ENCODE data around the gene CHAF1B. TPM values are rescaled to one million over a fixed set of nuclear protein-coding genes. Genes with fewer than 3 reads are reported as not detected.
"Not testable (repeated sequence)": the region's sequence is repeated elsewhere in the genome, so short reads cannot be mapped to it uniquely, and the experiment has no call there.

Gene CHAF1B
- total RNA-seq, 1 donor from 2014 or later, result 35.7 TPM

DNA sequence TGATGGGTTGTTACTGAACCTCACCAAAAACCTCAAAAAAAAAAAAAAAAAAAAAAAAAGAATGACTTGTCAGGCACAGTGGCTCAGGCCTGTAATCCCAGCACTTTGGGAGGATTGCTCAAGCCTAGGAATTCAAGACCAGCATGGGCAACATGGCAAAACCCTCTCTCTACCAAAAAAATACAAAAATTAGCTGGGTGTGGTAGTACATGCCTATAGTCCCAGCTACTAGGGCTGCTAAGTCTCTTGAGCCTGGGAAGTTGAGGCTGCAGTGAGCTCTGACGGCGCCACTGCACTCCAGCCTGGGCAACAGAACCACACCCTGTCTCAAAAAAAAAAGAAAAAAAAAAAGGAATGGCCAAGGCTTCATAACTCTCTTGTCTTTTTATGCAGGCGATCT is 11.1 kb downstream of the CHAF1B start:
- H3K9me3 Mint-ChIP-seq, result no peaks in the 10 kb centered on the region
- DNase-seq (ENCODE audit: low spot score), result no peak
- no peak overlapping the region for H3K27ac Mint-ChIP-seq
- H3K4me1 Mint-ChIP-seq (ENCODE audit: low read depth), result no peaks in the 10 kb centered on the region
- intact Hi-C loops (cut with micrococcal nuclease), result no loop called here
- peaks cover 42% of the 10 kb centered on the region for H3K36me3 Mint-ChIP-seq (ENCODE audit: low read depth)
- H3K4me3 Mint-ChIP-seq, result no peak overlapping the region
- no peaks in the 10 kb centered on the region for H3K27me3 Mint-ChIP-seq (ENCODE audit: insufficient read depth)

GRCh38 chr21:36396971-36397370 is 11.8 kb downstream of the CHAF1B start:
- intact Hi-C loops (cut with micrococcal nuclease), result no loop called here
- Mint-ChIP-seq H3K9me3 (no peaks in the 10 kb centered on the region), H3K4me3 (no peak overlapping the region), H3K27me3 (ENCODE audit: insufficient read depth) (no peaks in the 10 kb centered on the region), H3K36me3 (ENCODE audit: low read depth) (peaks cover 39% of the 10 kb centered on the region), H3K4me1 (ENCODE audit: low read depth) (no peaks in the 10 kb centered on the region), H3K27ac (peak overlapping the region; percentile 11)
- no peak for DNase-seq (ENCODE audit: low spot score)

- no peak for DNase-seq (ENCODE audit: low spot score)
- Mint-ChIP-seq H3K4me3 (no peak overlapping the region), H3K36me3 (ENCODE audit: low read depth) (peaks cover 39% of the 10 kb centered on the region), H3K9me3 (no peaks in the 10 kb centered on the region), H3K27ac (no peak overlapping the region), H3K4me1 (ENCODE audit: low read depth) (no peaks in the 10 kb centered on the region), H3K27me3 (ENCODE audit: insufficient read depth) (no peaks in the 10 kb centered on the region)
- intact Hi-C loops (cut with micrococcal nuclease), result no loop called here
Observed at GRCh38 chr21:36397606-36398005, 12.4 kb downstream of the CHAF1B start.

DNA sequence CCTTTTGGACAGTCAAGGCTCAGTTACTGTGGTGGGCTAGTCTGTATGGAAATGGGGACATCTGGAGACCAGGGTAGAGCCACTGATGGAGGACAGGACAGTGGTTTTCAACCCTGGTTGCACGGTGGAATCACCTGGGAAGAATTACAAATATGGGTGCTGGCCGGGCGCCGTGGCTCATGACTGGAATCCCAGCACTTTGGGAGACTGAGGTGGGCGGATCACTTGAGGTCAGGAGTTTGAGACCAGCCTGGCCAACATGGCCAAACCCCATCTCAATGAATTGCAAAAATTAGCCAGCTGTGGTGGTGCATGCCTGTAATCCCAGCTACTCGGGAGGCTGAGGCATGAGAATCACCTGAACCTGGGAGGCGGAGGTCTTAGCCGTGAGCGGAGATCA is 14.5 kb downstream of the CHAF1B start:
- H3K9me3 Mint-ChIP-seq; DNase-seq (ENCODE audit: low spot score); intact Hi-C loops (cut with micrococcal nuclease); H3K4me1 Mint-ChIP-seq (ENCODE audit: low read depth); H3K27ac Mint-ChIP-seq; H3K4me3 Mint-ChIP-seq; H3K27me3 Mint-ChIP-seq (ENCODE audit: insufficient read depth): not testable (repeated sequence)
- H3K36me3 Mint-ChIP-seq (ENCODE audit: low read depth), result peaks cover 32% of the 10 kb centered on the region

- intact Hi-C loops (cut with micrococcal nuclease), result no loop called here
- no peaks in the 10 kb centered on the region for H3K9me3 Mint-ChIP-seq
- H3K36me3 Mint-ChIP-seq (ENCODE audit: low read depth), result peaks cover 32% of the 10 kb centered on the region
- DNase-seq (ENCODE audit: low spot score), result no peak
- H3K4me1 Mint-ChIP-seq (ENCODE audit: low read depth), result no peaks in the 10 kb centered on the region
- H3K27me3 Mint-ChIP-seq (ENCODE audit: insufficient read depth), result no peaks in the 10 kb centered on the region
- H3K27ac Mint-ChIP-seq, result no peak overlapping the region
- H3K4me3 Mint-ChIP-seq, result no peak overlapping the region
Observed at GRCh38 chr21:36400719-36401118, 15.5 kb downstream of the CHAF1B start.

DNA sequence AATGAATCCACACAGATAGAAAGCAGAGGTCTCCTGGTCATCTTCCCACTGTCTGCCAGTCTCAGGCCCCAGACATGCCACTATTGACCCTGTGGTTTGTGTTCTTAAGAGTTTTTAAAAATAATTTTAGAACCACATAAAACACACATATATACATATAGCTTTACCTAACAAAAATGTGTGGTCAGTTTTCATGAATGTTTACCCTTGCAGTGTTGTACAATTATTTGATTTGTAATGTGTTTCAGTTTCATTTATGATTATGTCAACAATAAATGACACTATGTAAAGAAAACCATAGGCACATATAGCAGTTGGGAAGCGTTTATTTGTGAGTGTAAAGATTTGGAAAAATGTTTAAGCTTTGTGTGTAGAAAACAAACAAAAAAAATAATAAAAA is 17.1 kb downstream of the CHAF1B start:
- Mint-ChIP-seq H3K9me3 (no peaks in the 10 kb centered on the region), H3K36me3 (ENCODE audit: low read depth) (peaks cover 29% of the 10 kb centered on the region), H3K4me3 (no peak overlapping the region), H3K4me1 (ENCODE audit: low read depth) (no peaks in the 10 kb centered on the region), H3K27me3 (ENCODE audit: insufficient read depth) (no peaks in the 10 kb centered on the region), H3K27ac (no peak overlapping the region)
- intact Hi-C loops (cut with micrococcal nuclease), result no loop called here
- DNase-seq (ENCODE audit: low spot score), result no peak

DNA sequence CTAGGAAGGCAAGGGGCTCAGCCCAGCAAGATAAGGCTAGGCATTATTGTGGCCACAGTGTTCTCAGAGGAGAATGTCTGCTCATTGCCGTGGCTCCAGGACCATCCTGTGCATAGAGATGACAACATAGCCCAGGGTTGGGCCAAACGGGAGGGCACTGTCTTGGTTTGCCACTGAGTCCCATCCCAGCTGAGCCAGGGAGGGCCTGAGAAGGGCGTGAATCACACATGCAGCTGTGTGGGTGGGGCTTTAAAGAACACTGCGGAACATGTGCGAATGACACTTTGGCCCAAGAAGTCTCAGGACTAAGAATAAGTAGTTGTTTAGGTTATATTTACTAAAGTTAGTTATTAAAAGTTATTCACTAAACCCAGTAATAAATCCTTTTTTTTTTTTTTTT is 18.5 kb downstream of the CHAF1B start:
- no peak for DNase-seq (ENCODE audit: low spot score)
- H3K4me1 Mint-ChIP-seq (ENCODE audit: low read depth), result no peaks in the 10 kb centered on the region
- H3K27ac Mint-ChIP-seq, result no peak overlapping the region
- no peaks in the 10 kb centered on the region for H3K27me3 Mint-ChIP-seq (ENCODE audit: insufficient read depth)
- peaks cover 34% of the 10 kb centered on the region for H3K36me3 Mint-ChIP-seq (ENCODE audit: low read depth)
- H3K9me3 Mint-ChIP-seq, result no peaks in the 10 kb centered on the region
- intact Hi-C loops (cut with micrococcal nuclease), result no loop called here
- H3K4me3 Mint-ChIP-seq, result no peak overlapping the region

DNA sequence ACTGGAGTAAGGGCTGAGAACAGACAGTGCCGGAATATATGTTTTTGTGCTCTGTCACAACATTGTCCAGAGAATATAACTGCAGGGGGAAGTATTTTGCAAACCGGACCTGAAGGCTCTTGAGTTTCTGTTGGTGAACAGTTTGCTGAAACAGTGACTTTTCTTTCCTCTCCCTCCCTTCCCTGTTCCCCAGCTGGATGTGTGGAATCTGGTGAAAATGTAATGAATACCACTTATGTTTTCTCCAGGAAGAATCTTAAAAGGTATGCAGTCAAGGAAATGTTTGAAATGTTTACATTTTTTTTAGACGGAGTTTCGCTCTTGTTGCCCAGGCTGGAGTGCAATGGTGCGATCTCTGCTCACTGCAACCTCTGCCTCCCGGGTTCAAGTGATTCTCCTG is 23.4 kb downstream of the CHAF1B start:
- intact Hi-C loops (cut with micrococcal nuclease), result no loop called here
- DNase-seq (ENCODE audit: low spot score), result no peak
- H3K4me1 Mint-ChIP-seq (ENCODE audit: low read depth), result no peaks in the 10 kb centered on the region
- H3K9me3 Mint-ChIP-seq, result no peaks in the 10 kb centered on the region
- H3K27ac Mint-ChIP-seq, result no peak overlapping the region
- no peaks in the 10 kb centered on the region for H3K27me3 Mint-ChIP-seq (ENCODE audit: insufficient read depth)
- no peak overlapping the region for H3K4me3 Mint-ChIP-seq
- H3K36me3 Mint-ChIP-seq (ENCODE audit: low read depth), result peaks cover 37% of the 10 kb centered on the region

GRCh38 chr21:36411301-36411700 is 26.1 kb downstream of the CHAF1B start:
- Mint-ChIP-seq H3K9me3 (no peaks in the 10 kb centered on the region), H3K36me3 (ENCODE audit: low read depth) (peaks cover 45% of the 10 kb centered on the region), H3K27ac (no peak overlapping the region), H3K27me3 (ENCODE audit: insufficient read depth) (no peaks in the 10 kb centered on the region), H3K4me3 (no peak overlapping the region), H3K4me1 (ENCODE audit: low read depth) (no peaks in the 10 kb centered on the region)
- intact Hi-C loops (cut with micrococcal nuclease), result no loop called here
- DNase-seq (ENCODE audit: low spot score), result no peak

- intact Hi-C loops (cut with micrococcal nuclease), result no loop called here
- Mint-ChIP-seq H3K9me3 (no peaks in the 10 kb centered on the region), H3K27me3 (ENCODE audit: insufficient read depth) (no peaks in the 10 kb centered on the region), H3K4me1 (ENCODE audit: low read depth) (no peaks in the 10 kb centered on the region), H3K27ac (no peak overlapping the region), H3K36me3 (ENCODE audit: low read depth) (peaks cover 41% of the 10 kb centered on the region), H3K4me3 (no peak overlapping the region)
- no peak for DNase-seq (ENCODE audit: low spot score)
Observed at GRCh38 chr21:36412916-36413315, 27.7 kb downstream of the CHAF1B start.

- no peak overlapping the region for H3K4me3 Mint-ChIP-seq
- no peaks in the 10 kb centered on the region for H3K27me3 Mint-ChIP-seq (ENCODE audit: insufficient read depth)
- H3K4me1 Mint-ChIP-seq (ENCODE audit: low read depth), result no peaks in the 10 kb centered on the region
- H3K9me3 Mint-ChIP-seq, result no peaks in the 10 kb centered on the region
- DNase-seq (ENCODE audit: low spot score), result no peak
- no peak overlapping the region for H3K27ac Mint-ChIP-seq
- intact Hi-C loops (cut with micrococcal nuclease), result no loop called here
- peaks cover 31% of the 10 kb centered on the region for H3K36me3 Mint-ChIP-seq (ENCODE audit: low read depth)
Observed at GRCh38 chr21:36415375-36415774, 30.2 kb downstream of the CHAF1B start.

- Mint-ChIP-seq H3K4me3 (no peak overlapping the region), H3K4me1 (ENCODE audit: low read depth) (peaks cover 7% of the 10 kb centered on the region), H3K36me3 (ENCODE audit: low read depth) (peaks cover 10% of the 10 kb centered on the region), H3K27ac (no peak overlapping the region), H3K9me3 (no peaks in the 10 kb centered on the region), H3K27me3 (ENCODE audit: insufficient read depth) (no peaks in the 10 kb centered on the region)
- DNase-seq (ENCODE audit: low spot score), result no peak
- intact Hi-C loops (cut with micrococcal nuclease), result no loop called here
Observed at GRCh38 chr21:36419241-36419640, 34.0 kb downstream of the CHAF1B start.

- Mint-ChIP-seq H3K9me3 (no peaks in the 10 kb centered on the region), H3K27ac (no peak overlapping the region), H3K27me3 (ENCODE audit: insufficient read depth) (no peaks in the 10 kb centered on the region), H3K4me3 (no peak overlapping the region), H3K36me3 (ENCODE audit: low read depth) (peaks cover 12% of the 10 kb centered on the region), H3K4me1 (ENCODE audit: low read depth) (peaks cover 9% of the 10 kb centered on the region)
- intact Hi-C loops (cut with micrococcal nuclease), result loop anchor here (5.0 kb wide), 1 partner anchor 507 kb away; no protein-coding TSS in a partner anchor
- peak; percentile 13 for DNase-seq (ENCODE audit: low spot score)
Observed at GRCh38 chr21:36419996-36420395, 34.8 kb downstream of the CHAF1B start.

DNA sequence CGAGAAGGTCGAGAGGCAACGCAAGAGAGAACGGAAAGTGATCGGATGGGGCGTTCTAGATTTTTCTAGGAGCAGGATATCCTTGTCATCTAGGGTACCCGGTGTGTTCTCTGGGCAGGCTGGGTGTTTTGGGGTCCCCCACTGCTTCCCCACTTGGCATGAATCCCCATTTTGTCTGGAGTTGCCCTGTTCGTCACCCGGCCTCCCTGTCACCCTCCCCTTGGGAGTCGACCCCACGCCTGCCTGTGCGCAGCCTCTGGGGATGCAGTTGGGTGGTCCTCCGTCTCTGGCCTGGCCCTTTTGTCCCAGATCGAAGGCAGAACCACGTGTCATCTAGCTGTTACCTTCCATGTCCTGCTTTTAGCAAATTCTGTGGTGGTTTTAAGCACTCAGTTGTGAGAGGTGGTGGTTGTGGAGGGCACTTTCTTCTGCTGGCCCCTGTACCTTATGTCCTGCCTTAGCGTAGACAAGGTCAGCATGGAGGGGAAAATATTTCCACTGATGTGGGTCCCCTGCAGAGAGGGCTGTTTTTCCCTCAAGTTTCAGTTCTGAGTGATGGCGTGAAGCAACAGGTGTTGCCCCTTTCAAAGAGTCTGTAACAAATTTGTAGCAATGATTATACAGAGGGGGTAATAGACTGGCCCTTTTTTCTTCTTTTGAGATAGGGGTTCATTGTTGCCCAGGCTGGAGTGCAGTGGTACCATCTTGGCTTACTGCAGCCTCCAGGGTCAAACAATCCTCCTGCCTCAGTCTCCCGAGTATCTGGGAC is 35.6 kb downstream of the CHAF1B start:
- no peaks in the 10 kb centered on the region for H3K9me3 Mint-ChIP-seq
- peaks cover 9% of the 10 kb centered on the region for H3K4me1 Mint-ChIP-seq (ENCODE audit: low read depth)
- no peak for DNase-seq (ENCODE audit: low spot score)
- no peak overlapping the region for H3K27ac Mint-ChIP-seq
- H3K4me3 Mint-ChIP-seq, result no peak overlapping the region
- H3K27me3 Mint-ChIP-seq (ENCODE audit: insufficient read depth), result no peaks in the 10 kb centered on the region
- intact Hi-C loops (cut with micrococcal nuclease), result loop anchor here (5.0 kb wide), 1 partner anchor 507 kb away; no protein-coding TSS in a partner anchor
- peaks cover 12% of the 10 kb centered on the region for H3K36me3 Mint-ChIP-seq (ENCODE audit: low read depth)

All from activated T-helper 1 cell treated with anti-CD3 and anti-CD28 coated beads, Interleukin-12 subunit alpha, Interleukin-12 subunit beta, Interleukin-2, Interleukin-4 antibody, amounts not matched to agents 30 ng/mL and 10 ng/mL and 1 ng/mL, durations not matched to agents 14 hours and 24 hours and 36 hours (primary cell).